HepG2 (cell line): ENCODE data around the gene VSIG10L2. TPM values are rescaled to one million over a fixed set of nuclear protein-coding genes. Genes with fewer than 3 reads are reported as not detected.
A peak's percentile ranks its signal among the peaks of the same experiment; 100 is the strongest.

ENCODE experiments used
- HNF1A ChIP-seq, 2 experiments: sonication (generic) in 1 of 2; formaldehyde crosslinking in 1 of 2; IDR thresholded peaks; 2 replicates each; pipeline versions ENCODE4 v1.4.0 to v1.6.1; 2016 to 2020; ENCODE audit warnings: borderline replicate concordance in 1 of 2, low read depth in 1 of 2, mild to moderate bottlenecking in 1 of 2, missing genetic modification reagents in 1 of 2
- polyA plus RNA-seq, 8 experiments: library from polyadenylated mRNA; depleted of rRNA in 3 of 8; stranded (reverse) in 7 of 8; unstranded in 1 of 8; fragments of >200 nt; fragmentation: Illumina TruSeq in 4 of 8; extraction: Trizol in 4 of 8; gene quantifications; 2 replicates each; pipeline versions ENCODE4 v1.2.1 to v1.2.3, GENCODE V29; 2011 to 2016; ENCODE audit warnings: low read depth in 4 of 8, missing spikeins in 1 of 8, mixed read lengths in 1 of 8; ENCODE audit not compliant: insufficient read depth in 1 of 8
- total RNA-seq, 5 experiments: library from RNA; depleted of rRNA; stranded (reverse); fragments of >200 nt; fragmentation: Illumina TruSeq; extraction: Trizol; gene quantifications; 2 replicates each; pipeline ENCODE4 v1.2.3, GENCODE V29; 2016; ENCODE audit warnings: low read depth in 1 of 5
- TF ChIP-seq, protein P1 (sequence below): sonication (generic); formaldehyde crosslinking; IDR thresholded peaks from 2 replicates; pipeline ENCODE4 v1.5.1; 2020; ENCODE audit warnings: mild to moderate bottlenecking, moderate library complexity, missing genetic modification reagents
- TF ChIP-seq, protein P2 (sequence below): sonication (generic); formaldehyde crosslinking; IDR thresholded peaks from 2 replicates; pipeline ENCODE4 v1.5.0; 2020; ENCODE audit warnings: mild to moderate bottlenecking, missing genetic modification reagents

Gene VSIG10L2
- total and polyA plus RNA-seq, 2 of the 13 experiments (the other 11 are each of a cell fraction or from before 2014, with no cell fraction given) = 0.21 TPM; not detected in 1

DNA sequence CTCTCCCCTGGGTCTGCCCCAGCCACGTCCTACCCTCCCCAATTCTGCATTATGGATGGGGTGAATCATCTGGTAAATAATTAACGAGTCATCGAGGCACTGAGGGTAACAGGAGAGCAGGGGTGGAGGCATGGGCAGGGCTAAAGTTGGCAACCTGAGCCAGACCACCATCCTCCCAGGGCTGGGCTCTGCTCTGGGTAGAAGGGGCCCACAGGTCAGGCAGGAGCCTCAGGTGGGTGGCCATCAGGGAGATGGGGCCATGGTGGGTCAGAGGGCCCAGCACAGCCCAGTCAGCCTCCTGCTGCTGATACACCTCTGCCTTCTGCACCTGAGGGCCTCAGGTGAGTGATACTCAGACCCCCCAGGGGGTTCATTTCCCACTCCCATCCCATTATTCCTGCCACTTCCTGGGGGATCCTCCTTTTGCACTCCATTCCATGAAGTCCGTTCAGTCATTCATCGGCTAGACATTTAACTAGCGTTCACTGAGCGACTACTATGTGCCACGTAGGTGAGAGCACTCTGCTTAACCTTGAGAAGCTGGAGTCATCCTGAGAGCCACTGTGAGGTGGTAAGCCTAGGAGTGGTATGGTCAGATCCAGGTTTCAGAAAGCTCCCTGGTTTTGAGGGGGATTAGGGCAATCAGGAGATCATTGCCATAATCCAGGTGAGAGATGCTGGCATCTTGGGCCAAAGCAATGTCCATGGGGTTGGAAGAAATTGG lies at the start of gene VSIG10L2 (continued):
- TF ChIP-seq, protein P1, sequence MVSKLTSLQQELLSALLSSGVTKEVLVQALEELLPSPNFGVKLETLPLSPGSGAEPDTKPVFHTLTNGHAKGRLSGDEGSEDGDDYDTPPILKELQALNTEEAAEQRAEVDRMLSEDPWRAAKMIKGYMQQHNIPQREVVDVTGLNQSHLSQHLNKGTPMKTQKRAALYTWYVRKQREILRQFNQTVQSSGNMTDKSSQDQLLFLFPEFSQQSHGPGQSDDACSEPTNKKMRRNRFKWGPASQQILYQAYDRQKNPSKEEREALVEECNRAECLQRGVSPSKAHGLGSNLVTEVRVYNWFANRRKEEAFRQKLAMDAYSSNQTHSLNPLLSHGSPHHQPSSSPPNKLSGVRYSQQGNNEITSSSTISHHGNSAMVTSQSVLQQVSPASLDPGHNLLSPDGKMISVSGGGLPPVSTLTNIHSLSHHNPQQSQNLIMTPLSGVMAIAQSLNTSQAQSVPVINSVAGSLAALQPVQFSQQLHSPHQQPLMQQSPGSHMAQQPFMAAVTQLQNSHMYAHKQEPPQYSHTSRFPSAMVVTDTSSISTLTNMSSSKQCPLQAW (CRISPR knock-in tag) = peak; percentile 66; the same call in 1 of the 2 replicates
- TF ChIP-seq HNF1A (IDR thresholded peaks at IDR 0.05; ENCODE audit: low read depth) (peak; percentile 85), HNF1A (CRISPR knock-in tag; IDR thresholded peaks at IDR 0.05; ENCODE audit: borderline replicate concordance) (peak; percentile 63; the same call in 1 of the 2 replicates)
- TF ChIP-seq, protein P2, sequence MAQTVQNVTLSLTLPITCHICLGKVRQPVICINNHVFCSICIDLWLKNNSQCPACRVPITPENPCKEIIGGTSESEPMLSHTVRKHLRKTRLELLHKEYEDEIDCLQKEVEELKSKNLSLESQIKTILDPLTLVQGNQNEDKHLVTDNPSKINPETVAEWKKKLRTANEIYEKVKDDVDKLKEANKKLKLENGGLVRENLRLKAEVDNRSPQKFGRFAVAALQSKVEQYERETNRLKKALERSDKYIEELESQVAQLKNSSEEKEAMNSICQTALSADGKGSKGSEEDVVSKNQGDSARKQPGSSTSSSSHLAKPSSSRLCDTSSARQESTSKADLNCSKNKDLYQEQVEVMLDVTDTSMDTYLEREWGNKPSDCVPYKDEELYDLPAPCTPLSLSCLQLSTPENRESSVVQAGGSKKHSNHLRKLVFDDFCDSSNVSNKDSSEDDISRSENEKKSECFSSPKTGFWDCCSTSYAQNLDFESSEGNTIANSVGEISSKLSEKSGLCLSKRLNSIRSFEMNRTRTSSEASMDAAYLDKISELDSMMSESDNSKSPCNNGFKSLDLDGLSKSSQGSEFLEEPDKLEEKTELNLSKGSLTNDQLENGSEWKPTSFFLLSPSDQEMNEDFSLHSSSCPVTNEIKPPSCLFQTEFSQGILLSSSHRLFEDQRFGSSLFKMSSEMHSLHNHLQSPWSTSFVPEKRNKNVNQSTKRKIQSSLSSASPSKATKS = no peak
